Activated CD4-positive, alpha-beta T cell treated with anti-CD3 and anti-CD28 coated beads for 4 hours (primary cell): Measurements from ENCODE around the gene DFFB.

Source experiments
- DNase-seq, 2 donors: peaks; one replicate each; pipeline ENCODE4 v3.0.0-alpha.2; 2020

The DFFB gene

GRCh38 chr1:3834701-3835100 lies 22.6 kb upstream of the DFFB start:
- no peak for DNase-seq

GRCh38 chr1:3836421-3836820 lies 20.9 kb upstream of the DFFB start:
- DNase-seq = no peak

GRCh38 chr1:3837200-3837599 lies 20.1 kb upstream of the DFFB start:
- no peak for DNase-seq

- DNase-seq = no peak
Observed at GRCh38 chr1:3837685-3838084, 19.6 kb upstream of the DFFB start.

GRCh38 chr1:3838788-3839187 lies 18.5 kb upstream of the DFFB start:
- no peak for DNase-seq

GRCh38 chr1:3841491-3841890 lies 15.8 kb upstream of the DFFB start:
- DNase-seq = no peak

- DNase-seq = no peak
Observed at GRCh38 chr1:3842912-3843311, 14.4 kb upstream of the DFFB start.

- no peak for DNase-seq
Observed at GRCh38 chr1:3846541-3846940, 10.7 kb upstream of the DFFB start.

GRCh38 chr1:3847081-3847480 lies 10.2 kb upstream of the DFFB start:
- DNase-seq = no peak

- no peak for DNase-seq
Observed at GRCh38 chr1:3850857-3851256, 6.4 kb upstream of the DFFB start.

- no peak for DNase-seq
Observed at GRCh38 chr1:3851292-3851691, 6.0 kb upstream of the DFFB start.

GRCh38 chr1:3852091-3852490 lies 5.2 kb upstream of the DFFB start:
- no peak for DNase-seq

- no peak for DNase-seq
Observed at GRCh38 chr1:3852711-3853485, 4.4 kb upstream of the DFFB start.

- DNase-seq = no peak
Observed at GRCh38 chr1:3857791-3858129, 484 bp downstream of the DFFB start.

GRCh38 chr1:3858231-3858981 lies 1.1 kb downstream of the DFFB start:
- DNase-seq = no peak

- DNase-seq = no peak
Observed at GRCh38 chr1:3863231-3863935, 6.1 kb downstream of the DFFB start.

GRCh38 chr1:3864884-3865283 lies 7.6 kb downstream of the DFFB start:
- no peak for DNase-seq

- no peak for DNase-seq
Observed at GRCh38 chr1:3865606-3866160, 8.4 kb downstream of the DFFB start.

GRCh38 chr1:3868464-3869006 lies 11.3 kb downstream of the DFFB start:
- DNase-seq = no peak

- no peak for DNase-seq
Observed at GRCh38 chr1:3869751-3870301, 12.6 kb downstream of the DFFB start.

- no peak for DNase-seq
Observed at GRCh38 chr1:3871451-3871805, 14.2 kb downstream of the DFFB start.

GRCh38 chr1:3872546-3872945 lies 15.3 kb downstream of the DFFB start:
- DNase-seq = no peak

- DNase-seq = no peak
Observed at GRCh38 chr1:3874736-3875135, 17.5 kb downstream of the DFFB start.
